ENCODE measurements around the gene SPOPL. TPM values are rescaled to one million over a fixed set of nuclear protein-coding genes. Genes with fewer than 3 reads are reported as not detected.

SPOPL gene
- total RNA-seq, result 10 to 100 TPM in 1 of 2 donors, 1 to 10 TPM in 1; 9.9 to 20.5 TPM

GRCh38 chr2:138501425-138502254, at the start of gene SPOPL:
SPOPL (plus strand) TSS chr2:138501770; CDS start chr2:138550217, 48,447 bp downstream.
- Histone ChIP-seq H3K4me1 (peaks cover 41% of the 10 kb centered on the region), H3K36me3 (replicated peaks in 1 of 2; ENCODE audit: insufficient read depth in 1 of 2, low read depth in 2 of 2) (no peaks in the 10 kb centered on the region), H3K9me3 (no peaks in the 10 kb centered on the region), H3K27me3 (no peaks in the 10 kb centered on the region), H3K4me3 (peak within 1 kb of the TSS; percentile 82 to 94), H3K27ac (peak within 1 kb of the TSS; percentile 93 to 95 (median 94))
- ATAC-seq (peak; percentile 96), DNase-seq (peak; percentile 94 to 96 (median 94))
- TF ChIP-seq CTCF (IDR thresholded peaks at IDR 0.05), result peak; percentile 31 to 48 (median 42)
- TF ChIP-seq POLR2A (IDR thresholded peaks at IDR 0.05), result peak; percentile 82 to 92 (median 86)
- intact Hi-C loops (cut with DNase I), result no loop called here
- WGBS, 2 donors, result 0 to 1% methylated on average over 16 to 84 of the region's 86 CpGs

- no peaks in the 10 kb centered on the region for H3K27me3 ChIP-seq
- ATAC-seq (no peak), DNase-seq (no peak)
- TF ChIP-seq POLR2A (IDR thresholded peaks at IDR 0.05) (no peak), CTCF (IDR thresholded peaks at IDR 0.05) (no peak)
- intact Hi-C loops (cut with DNase I), result no loop called here
- H3K4me3 ChIP-seq, result no peak overlapping the region
- H3K4me1 ChIP-seq, result peaks cover 18% of the 10 kb centered on the region
- H3K36me3 ChIP-seq (replicated peaks in 1 of 2; ENCODE audit: insufficient read depth in 1 of 2, low read depth in 2 of 2), result no peaks in the 10 kb centered on the region
- no peak overlapping the region for H3K27ac ChIP-seq
- WGBS, 2 donors, result 64 to 70% methylated on average over 1 of the region's 1 CpG
- H3K9me3 ChIP-seq, result no peaks in the 10 kb centered on the region
Observed at GRCh38 chr2:138452324-138452723, 49.2 kb upstream of the SPOPL start.

GRCh38 chr2:138453815-138454214, 47.8 kb upstream of the SPOPL start:
- H3K27ac ChIP-seq, result no peak overlapping the region
- 66 to 78% methylated on average over 8 of the region's 8 CpGs for WGBS, 2 donors
- no peaks in the 10 kb centered on the region for H3K9me3 ChIP-seq
- H3K27me3 ChIP-seq, result no peaks in the 10 kb centered on the region
- DNase-seq (no peak), ATAC-seq (no peak)
- intact Hi-C loops (cut with DNase I), result no loop called here
- no peaks in the 10 kb centered on the region for H3K36me3 ChIP-seq (replicated peaks in 1 of 2; ENCODE audit: insufficient read depth in 1 of 2, low read depth in 2 of 2)
- no peak overlapping the region for H3K4me3 ChIP-seq
- peaks cover 18% of the 10 kb centered on the region for H3K4me1 ChIP-seq
- TF ChIP-seq POLR2A (IDR thresholded peaks at IDR 0.05) (no peak), CTCF (IDR thresholded peaks at IDR 0.05) (no peak)

- Histone ChIP-seq H3K27me3 (no peaks in the 10 kb centered on the region), H3K27ac (no peak overlapping the region), H3K4me3 (no peak overlapping the region), H3K36me3 (replicated peaks in 1 of 2; ENCODE audit: insufficient read depth in 1 of 2, low read depth in 2 of 2) (no peaks in the 10 kb centered on the region), H3K4me1 (peaks cover 18% of the 10 kb centered on the region), H3K9me3 (no peaks in the 10 kb centered on the region)
- no peak for TF ChIP-seq CTCF (IDR thresholded peaks at IDR 0.05)
- no peak for TF ChIP-seq POLR2A (IDR thresholded peaks at IDR 0.05)
- 37 to 47% methylated on average over 2 of the region's 2 CpGs for WGBS, 2 donors
- intact Hi-C loops (cut with DNase I), result no loop called here
- DNase-seq (no peak), ATAC-seq (no peak)
Observed at GRCh38 chr2:138454761-138455160, 46.8 kb upstream of the SPOPL start.
